ENCODE measurements around the gene DCC. TPM values are rescaled to one million over a fixed set of nuclear protein-coding genes. Genes with fewer than 3 reads are reported as not detected.
"Not testable (repeated sequence)": the region's sequence is repeated elsewhere in the genome, so short reads cannot be mapped to it uniquely, and the experiment has no call there.

DCC gene
- total RNA-seq, 4 donors from 2014 or later: 0.27 to 2.5 TPM; not detected in 2

- intact Hi-C loops (cut with DNase I; ENCODE audit: low total_unique reads): no loop called here
- no peak overlapping the region for H3K27ac ChIP-seq
- peaks cover 0 to 2% (median under 1%) of the 10 kb centered on the region in 4 donors for H3K4me1 ChIP-seq
- no peak overlapping the region for H3K4me3 ChIP-seq
- no peaks in the 10 kb centered on the region for H3K9me3 ChIP-seq
- TF ChIP-seq EP300 (IDR thresholded peaks at IDR 0.05; ENCODE audit: low read depth) (no peak), CTCF (IDR thresholded peaks at IDR 0.05) (peak in 3 of 5 experiments; percentile 7 to 28 (median 11)), POLR2AphosphoS5 (IDR thresholded peaks at IDR 0.05) (no peak), POLR2A (IDR thresholded peaks at IDR 0.05) (no peak)
- WGBS, 2 donors (ENCODE audit: low coverage in 1 of 2): 83% methylated on average over 3 of the region's 3 CpGs
- peaks cover 5% of the 10 kb centered on the region for H3K27me3 ChIP-seq
- H3K36me3 ChIP-seq: no peaks in the 10 kb centered on the region
- DNase-seq: no peak
- in situ Hi-C loops (cut with MboI; ENCODE audit: low pct_ligation_motif_present in 1 of 4, low pct_unique_long_range_greater_than_20kb in 1 of 4, low sequenced_read_pairs in 3 of 4): loop anchor here in 1 of 4 donors (25.0 kb wide), 1 partner anchor 564 kb away; no protein-coding TSS in a partner anchor
Measured at GRCh38 chr18:52348209-52348608, 8.2 kb downstream of the DCC start.

- in situ Hi-C loops (cut with MboI; ENCODE audit: low pct_ligation_motif_present in 1 of 4, low pct_unique_long_range_greater_than_20kb in 1 of 4, low sequenced_read_pairs in 3 of 4) (loop anchor here in 1 of 4 donors (25.0 kb wide), 1 partner anchor 563 kb away; no protein-coding TSS in a partner anchor), intact Hi-C loops (cut with DNase I; ENCODE audit: low total_unique reads) (no loop called here)
- TF ChIP-seq POLR2AphosphoS5 (IDR thresholded peaks at IDR 0.05): no peak
- TF ChIP-seq POLR2A (IDR thresholded peaks at IDR 0.05): no peak
- TF ChIP-seq CTCF (IDR thresholded peaks at IDR 0.05): no peak
- no peak for TF ChIP-seq EP300 (IDR thresholded peaks at IDR 0.05; ENCODE audit: low read depth)
- Histone ChIP-seq H3K4me3 (no peak overlapping the region), H3K27me3 (no peaks in the 10 kb centered on the region), H3K4me1 (peaks cover 0 to 7% (median 3%) of the 10 kb centered on the region in 4 donors), H3K27ac (no peak overlapping the region), H3K9me3 (no peaks in the 10 kb centered on the region), H3K36me3 (no peaks in the 10 kb centered on the region)
- no peak for DNase-seq
- WGBS, 2 donors (ENCODE audit: low coverage in 1 of 2): 5 to 49% methylated on average over 2 of the region's 2 CpGs
Measured at GRCh38 chr18:52349498-52349897, 9.5 kb downstream of the DCC start.

- no peaks in the 10 kb centered on the region for H3K27me3 ChIP-seq
- H3K4me1 ChIP-seq: peaks cover 0 to 7% (median 3%) of the 10 kb centered on the region in 4 donors
- intact Hi-C loops (cut with DNase I; ENCODE audit: low total_unique reads): no loop called here
- H3K36me3 ChIP-seq: no peaks in the 10 kb centered on the region
- no peak overlapping the region for H3K4me3 ChIP-seq
- peak overlapping the region in 1 of 4 donors; percentile 35 for H3K27ac ChIP-seq
- DNase-seq: no peak
- WGBS, 2 donors (ENCODE audit: low coverage in 1 of 2): 83% methylated on average over 3 of the region's 3 CpGs
- H3K9me3 ChIP-seq: no peaks in the 10 kb centered on the region
- TF ChIP-seq POLR2AphosphoS5 (IDR thresholded peaks at IDR 0.05) (no peak), EP300 (IDR thresholded peaks at IDR 0.05; ENCODE audit: low read depth) (no peak)
- in situ Hi-C loops (cut with MboI; ENCODE audit: low pct_ligation_motif_present in 1 of 4, low pct_unique_long_range_greater_than_20kb in 1 of 4, low sequenced_read_pairs in 3 of 4): no loop called here
Measured at GRCh38 chr18:52352920-52353319, 12.9 kb downstream of the DCC start.

GRCh38 chr18:52353589-52353988, 13.6 kb downstream of the DCC start:
- Histone ChIP-seq H3K27ac (peak overlapping the region in 1 of 4 donors; percentile 35), H3K27me3 (no peaks in the 10 kb centered on the region), H3K4me3 (no peak overlapping the region), H3K36me3 (no peaks in the 10 kb centered on the region), H3K4me1 (peaks cover 0 to 7% (median 3%) of the 10 kb centered on the region in 4 donors), H3K9me3 (no peaks in the 10 kb centered on the region)
- TF ChIP-seq POLR2A (IDR thresholded peaks at IDR 0.05): no peak
- no peak for TF ChIP-seq POLR2AphosphoS5 (IDR thresholded peaks at IDR 0.05)
- TF ChIP-seq CTCF (IDR thresholded peaks at IDR 0.05): no peak
- no peak for TF ChIP-seq EP300 (IDR thresholded peaks at IDR 0.05; ENCODE audit: low read depth)
- in situ Hi-C loops (cut with MboI; ENCODE audit: low pct_ligation_motif_present in 1 of 4, low pct_unique_long_range_greater_than_20kb in 1 of 4, low sequenced_read_pairs in 3 of 4) (no loop called here), intact Hi-C loops (cut with DNase I; ENCODE audit: low total_unique reads) (no loop called here)
- DNase-seq: no peak
- WGBS, 2 donors (ENCODE audit: low coverage in 1 of 2): 71 to 100% methylated on average over 1 to 4 of the region's 4 CpGs

- WGBS, 2 donors (ENCODE audit: low coverage in 1 of 2): 84 to 86% methylated on average over 1 of the region's 1 CpG
- Histone ChIP-seq H3K27me3 (no peaks in the 10 kb centered on the region), H3K4me3 (no peak overlapping the region), H3K4me1 (no peaks in the 10 kb centered on the region), H3K9me3 (no peaks in the 10 kb centered on the region), H3K36me3 (no peaks in the 10 kb centered on the region), H3K27ac (no peak overlapping the region)
- intact Hi-C loops (cut with DNase I; ENCODE audit: low total_unique reads) (no loop called here), in situ Hi-C loops (cut with MboI; ENCODE audit: low pct_ligation_motif_present in 1 of 4, low pct_unique_long_range_greater_than_20kb in 1 of 4, low sequenced_read_pairs in 3 of 4) (no loop called here)
- no peak for DNase-seq
- TF ChIP-seq CTCF (IDR thresholded peaks at IDR 0.05) (no peak), POLR2AphosphoS5 (IDR thresholded peaks at IDR 0.05) (no peak), EP300 (IDR thresholded peaks at IDR 0.05; ENCODE audit: low read depth) (no peak), POLR2A (IDR thresholded peaks at IDR 0.05) (no peak)
Measured at GRCh38 chr18:52363861-52364260, 23.9 kb downstream of the DCC start.

- H3K9me3 ChIP-seq; DNase-seq; H3K4me3 ChIP-seq; H3K4me1 ChIP-seq; in situ Hi-C loops (cut with MboI; ENCODE audit: low pct_ligation_motif_present in 1 of 4, low pct_unique_long_range_greater_than_20kb in 1 of 4, low sequenced_read_pairs in 3 of 4); H3K36me3 ChIP-seq; H3K27me3 ChIP-seq; H3K27ac ChIP-seq; intact Hi-C loops (cut with DNase I; ENCODE audit: low total_unique reads): not testable (repeated sequence)
- 92% methylated on average over 24 of the region's 27 CpGs; no CpG with 5 or more reads in 1 of the 2 donors for WGBS, 2 donors (ENCODE audit: low coverage in 1 of 2)
Measured at GRCh38 chr18:52366851-52367250, 26.9 kb downstream of the DCC start.

Data from transverse colon (tissue), 4 donors.